ENCODE results near the gene HOXC12. TPM values are rescaled to one million over a fixed set of nuclear protein-coding genes. Genes with fewer than 3 reads are reported as not detected.

Gene HOXC12
- total and polyA plus RNA-seq, 2 of the 8 experiments (the other 6 are each of a cell fraction or from before 2014, with no cell fraction given), result not detected

DNA sequence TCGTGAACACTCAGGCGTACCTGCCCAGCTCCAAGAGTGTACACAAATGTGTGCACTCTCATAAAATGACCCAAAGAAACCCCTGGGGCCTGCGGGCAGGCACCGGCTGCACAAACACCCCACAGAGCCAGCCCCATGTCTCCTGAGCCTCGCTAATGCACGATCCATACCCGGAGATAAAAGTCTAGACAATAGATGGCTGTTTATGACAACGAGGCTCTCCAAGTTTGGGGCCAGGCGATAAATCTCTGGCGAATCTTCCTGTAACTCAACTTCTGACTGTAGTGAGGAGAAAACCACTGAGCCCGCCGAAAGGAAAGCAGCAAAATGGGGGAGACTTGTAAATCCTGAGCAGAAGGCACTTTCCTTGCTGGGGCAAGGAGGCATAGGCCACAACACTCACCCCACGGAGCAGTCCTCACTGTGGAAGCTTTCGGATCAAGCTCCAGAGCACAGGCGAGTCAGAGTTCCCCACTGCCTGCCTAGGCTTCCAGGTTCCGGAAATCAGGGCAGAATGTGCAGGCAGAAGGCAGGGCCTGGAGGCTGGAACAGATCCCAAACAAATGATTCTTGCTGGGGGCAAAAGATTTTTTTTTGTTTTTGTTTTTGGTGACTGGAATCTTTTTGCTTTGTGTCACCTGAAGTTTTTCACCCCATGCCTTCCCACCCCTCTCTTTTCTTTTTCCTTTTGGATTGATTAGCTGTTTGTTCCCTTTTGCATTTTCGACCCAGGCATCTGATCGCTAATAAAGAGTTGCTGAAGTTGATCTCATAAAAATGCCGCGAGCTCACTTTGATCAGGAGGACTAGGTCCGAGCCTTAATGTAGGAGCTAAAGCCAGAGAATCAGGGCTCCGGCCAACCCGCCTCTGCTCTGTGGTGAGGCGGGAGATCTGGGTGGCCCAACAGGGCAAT, 13.8 kb downstream of the HOXC12 start (continued):
- TF ChIP-seq CBX8 (IDR thresholded peaks at IDR 0.05; ENCODE audit: borderline replicate concordance, low read depth, low read length) (peak; percentile 11; the same call in 1 of the 2 replicates), NANOG (IDR thresholded peaks at IDR 0.05; ENCODE audit: insufficient read depth, low read depth, low read length, poor library complexity, severe bottlenecking) (no peak), HDAC2 (IDR thresholded peaks at IDR 0.05; ENCODE audit: borderline replicate concordance in 1 of 2, low read depth in 2 of 2, low read length in 2 of 2) (no peak)
- TF ChIP-seq, protein P1, sequence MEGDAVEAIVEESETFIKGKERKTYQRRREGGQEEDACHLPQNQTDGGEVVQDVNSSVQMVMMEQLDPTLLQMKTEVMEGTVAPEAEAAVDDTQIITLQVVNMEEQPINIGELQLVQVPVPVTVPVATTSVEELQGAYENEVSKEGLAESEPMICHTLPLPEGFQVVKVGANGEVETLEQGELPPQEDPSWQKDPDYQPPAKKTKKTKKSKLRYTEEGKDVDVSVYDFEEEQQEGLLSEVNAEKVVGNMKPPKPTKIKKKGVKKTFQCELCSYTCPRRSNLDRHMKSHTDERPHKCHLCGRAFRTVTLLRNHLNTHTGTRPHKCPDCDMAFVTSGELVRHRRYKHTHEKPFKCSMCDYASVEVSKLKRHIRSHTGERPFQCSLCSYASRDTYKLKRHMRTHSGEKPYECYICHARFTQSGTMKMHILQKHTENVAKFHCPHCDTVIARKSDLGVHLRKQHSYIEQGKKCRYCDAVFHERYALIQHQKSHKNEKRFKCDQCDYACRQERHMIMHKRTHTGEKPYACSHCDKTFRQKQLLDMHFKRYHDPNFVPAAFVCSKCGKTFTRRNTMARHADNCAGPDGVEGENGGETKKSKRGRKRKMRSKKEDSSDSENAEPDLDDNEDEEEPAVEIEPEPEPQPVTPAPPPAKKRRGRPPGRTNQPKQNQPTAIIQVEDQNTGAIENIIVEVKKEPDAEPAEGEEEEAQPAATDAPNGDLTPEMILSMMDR (IDR thresholded peaks at IDR 0.05; ENCODE audit: control extremely low read depth in 1 of 3, insufficient read depth in 1 of 3, low read depth in 1 of 3, low read length in 3 of 3), result no peak

Measured in H1 (cell line).